ENCODE measurements around the gene MPV17L.

GRCh38 chr16:15450624-15451023 lies 55.1 kb downstream of the MPV17L start:
- TF ChIP-seq, protein P1, sequence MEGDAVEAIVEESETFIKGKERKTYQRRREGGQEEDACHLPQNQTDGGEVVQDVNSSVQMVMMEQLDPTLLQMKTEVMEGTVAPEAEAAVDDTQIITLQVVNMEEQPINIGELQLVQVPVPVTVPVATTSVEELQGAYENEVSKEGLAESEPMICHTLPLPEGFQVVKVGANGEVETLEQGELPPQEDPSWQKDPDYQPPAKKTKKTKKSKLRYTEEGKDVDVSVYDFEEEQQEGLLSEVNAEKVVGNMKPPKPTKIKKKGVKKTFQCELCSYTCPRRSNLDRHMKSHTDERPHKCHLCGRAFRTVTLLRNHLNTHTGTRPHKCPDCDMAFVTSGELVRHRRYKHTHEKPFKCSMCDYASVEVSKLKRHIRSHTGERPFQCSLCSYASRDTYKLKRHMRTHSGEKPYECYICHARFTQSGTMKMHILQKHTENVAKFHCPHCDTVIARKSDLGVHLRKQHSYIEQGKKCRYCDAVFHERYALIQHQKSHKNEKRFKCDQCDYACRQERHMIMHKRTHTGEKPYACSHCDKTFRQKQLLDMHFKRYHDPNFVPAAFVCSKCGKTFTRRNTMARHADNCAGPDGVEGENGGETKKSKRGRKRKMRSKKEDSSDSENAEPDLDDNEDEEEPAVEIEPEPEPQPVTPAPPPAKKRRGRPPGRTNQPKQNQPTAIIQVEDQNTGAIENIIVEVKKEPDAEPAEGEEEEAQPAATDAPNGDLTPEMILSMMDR (IDR thresholded peaks at IDR 0.05), result no peak
- no peak for TF ChIP-seq POLR2A (IDR thresholded peaks at IDR 0.05)
- TF ChIP-seq POLR2AphosphoS5 (IDR thresholded peaks at IDR 0.05), result no peak
